Esophagus muscularis mucosa (tissue), 3 donors: ENCODE data around the gene ETFBKMT.

Experiments used
- EP300 ChIP-seq: sonication (generic); formaldehyde crosslinking; IDR thresholded peaks from one replicate; pipeline ENCODE4 v1.6.1; 2017; ENCODE audit warnings: antibody characterized with exemption
- TF ChIP-seq, protein P1 (sequence below), 3 experiments: fragments of 200-600 bp in 2 of 3; fragments of 450-650 bp in 1 of 3; sonication (generic) in 2 of 3; IDR thresholded peaks; one replicate each; pipeline ENCODE4 v1.5.1; 2017 to 2019; ENCODE audit warnings: antibody characterized with exemption in 3 of 3, mild to moderate bottlenecking in 2 of 3, moderate library complexity in 1 of 3

GRCh38 chr12:31655208-31655607 lies 4.3 kb upstream of the ETFBKMT start:
- TF ChIP-seq, protein P1, sequence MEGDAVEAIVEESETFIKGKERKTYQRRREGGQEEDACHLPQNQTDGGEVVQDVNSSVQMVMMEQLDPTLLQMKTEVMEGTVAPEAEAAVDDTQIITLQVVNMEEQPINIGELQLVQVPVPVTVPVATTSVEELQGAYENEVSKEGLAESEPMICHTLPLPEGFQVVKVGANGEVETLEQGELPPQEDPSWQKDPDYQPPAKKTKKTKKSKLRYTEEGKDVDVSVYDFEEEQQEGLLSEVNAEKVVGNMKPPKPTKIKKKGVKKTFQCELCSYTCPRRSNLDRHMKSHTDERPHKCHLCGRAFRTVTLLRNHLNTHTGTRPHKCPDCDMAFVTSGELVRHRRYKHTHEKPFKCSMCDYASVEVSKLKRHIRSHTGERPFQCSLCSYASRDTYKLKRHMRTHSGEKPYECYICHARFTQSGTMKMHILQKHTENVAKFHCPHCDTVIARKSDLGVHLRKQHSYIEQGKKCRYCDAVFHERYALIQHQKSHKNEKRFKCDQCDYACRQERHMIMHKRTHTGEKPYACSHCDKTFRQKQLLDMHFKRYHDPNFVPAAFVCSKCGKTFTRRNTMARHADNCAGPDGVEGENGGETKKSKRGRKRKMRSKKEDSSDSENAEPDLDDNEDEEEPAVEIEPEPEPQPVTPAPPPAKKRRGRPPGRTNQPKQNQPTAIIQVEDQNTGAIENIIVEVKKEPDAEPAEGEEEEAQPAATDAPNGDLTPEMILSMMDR (IDR thresholded peaks at IDR 0.05) = no peak
- TF ChIP-seq EP300 = no peak
